LNCaP clone FGC (cell line): ENCODE measurements around the gene SHH.

Experiments used
- DNase-seq: peaks from one replicate; pipeline ENCODE4 v3.0.0-alpha.2; 2011; ENCODE audit warnings: low read depth
- H3K4me3 ChIP-seq: 2 replicates; pipeline ENCODE4 v1.5.1; 2011; ENCODE audit warnings: mild to moderate bottlenecking, low read depth, low read length, control low read depth
- CTCF ChIP-seq: IDR thresholded peaks from 2 replicates; pipeline ENCODE4 v1.5.1; 2012; ENCODE audit warnings: mild to moderate bottlenecking; ENCODE audit not compliant: control insufficient read depth, insufficient read depth; ENCODE audit errors: extremely low read depth

Gene SHH

GRCh38 chr7:155835446-155836215, 23.4 kb upstream of the SHH start:
- TF ChIP-seq CTCF, result no peak
- no peak overlapping the region for H3K4me3 ChIP-seq
- DNase-seq, result no peak

- H3K4me3 ChIP-seq, result no peak overlapping the region
- TF ChIP-seq CTCF, result no peak
- no peak for DNase-seq
Observed at GRCh38 chr7:155834486-155835048, 22.3 kb upstream of the SHH start.

GRCh38 chr7:155833651-155834050, 21.4 kb upstream of the SHH start:
- DNase-seq, result no peak
- H3K4me3 ChIP-seq, result no peak overlapping the region
- TF ChIP-seq CTCF, result no peak

GRCh38 chr7:155832581-155832981, 20.3 kb upstream of the SHH start:
- DNase-seq, result no peak
- no peak for TF ChIP-seq CTCF
- H3K4me3 ChIP-seq, result no peak overlapping the region

- DNase-seq, result no peak
- H3K4me3 ChIP-seq, result no peak overlapping the region
- TF ChIP-seq CTCF, result no peak
Observed at GRCh38 chr7:155831807-155832524, 19.7 kb upstream of the SHH start.

GRCh38 chr7:155830961-155831806, 18.9 kb upstream of the SHH start:
- no peak overlapping the region for H3K4me3 ChIP-seq
- TF ChIP-seq CTCF, result no peak
- DNase-seq, result no peak
